Osteocyte (in vitro differentiated cells): Measurements from ENCODE around the gene FNDC3B. TPM values are rescaled to one million over a fixed set of nuclear protein-coding genes. Genes with fewer than 3 reads are reported as not detected.

Experiments used
- DNase-seq: peaks from one replicate; pipeline ENCODE4 v3.0.0; 2021; ENCODE audit warnings: mixed read lengths; ENCODE audit not compliant: unreplicated experiment; ENCODE audit errors: extremely low spot score
- H3K27ac Mint-ChIP-seq: one replicate; pipeline ENCODE4 v1.8.0; 2021; ENCODE audit warnings: mild to moderate bottlenecking, mixed read lengths; ENCODE audit not compliant: unreplicated experiment
- H3K27me3 Mint-ChIP-seq: one replicate; pipeline ENCODE4 v1.8.0; 2021; ENCODE audit warnings: mixed read lengths; ENCODE audit not compliant: unreplicated experiment
- H3K36me3 Mint-ChIP-seq: one replicate; pipeline ENCODE4 v1.8.0; 2021; ENCODE audit warnings: mixed read lengths; ENCODE audit not compliant: unreplicated experiment
- H3K4me1 Mint-ChIP-seq: one replicate; pipeline ENCODE4 v1.8.0; 2021; ENCODE audit warnings: mixed read lengths; ENCODE audit not compliant: unreplicated experiment
- H3K4me3 Mint-ChIP-seq: one replicate; pipeline ENCODE4 v1.8.0; 2021; ENCODE audit warnings: mild to moderate bottlenecking, moderate library complexity, mixed read lengths; ENCODE audit not compliant: unreplicated experiment
- H3K9me3 Mint-ChIP-seq: one replicate; pipeline ENCODE4 v1.8.0; 2021; ENCODE audit warnings: mixed read lengths; ENCODE audit not compliant: unreplicated experiment
- total RNA-seq: library from RNA; stranded (reverse); gene quantifications from 2 replicates; pipeline ENCODE4 v1.2.1, GENCODE V29; 2021
- TF ChIP-seq, protein P1 (sequence below): fragments of 200-600 bp; sonication (generic); IDR thresholded peaks from 2 replicates; pipeline ENCODE4 v1.5.0; 2021; ENCODE audit warnings: antibody characterized with exemption, mild to moderate bottlenecking, moderate library complexity

FNDC3B gene
- total RNA-seq, 1 donor from 2014 or later: 240 TPM

DNA sequence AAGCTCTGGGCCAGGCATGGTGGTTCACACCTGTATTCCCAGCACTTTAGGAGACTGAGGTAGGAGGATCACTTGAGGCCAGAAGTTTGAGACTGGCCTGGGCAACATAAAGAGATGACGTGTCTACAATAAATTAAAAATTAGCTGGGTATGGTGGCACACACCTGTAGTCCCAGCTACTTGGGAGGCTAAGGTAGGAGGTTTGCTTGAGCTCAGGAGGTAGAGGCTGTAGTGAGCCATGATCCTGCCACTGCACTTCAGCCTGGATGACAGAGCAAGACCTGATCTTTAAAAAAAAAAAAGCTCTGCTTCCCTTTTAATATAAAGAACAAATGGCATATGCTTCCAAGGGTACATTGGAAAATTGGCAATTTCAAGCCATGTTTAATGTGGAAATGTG, 46.7 kb downstream of the FNDC3B start:
- no peaks in the 10 kb centered on the region for H3K9me3 Mint-ChIP-seq
- peak overlapping the region; percentile 81 for H3K27ac Mint-ChIP-seq
- no peak for DNase-seq
- H3K4me3 Mint-ChIP-seq: no peak overlapping the region
- TF ChIP-seq, protein P1, sequence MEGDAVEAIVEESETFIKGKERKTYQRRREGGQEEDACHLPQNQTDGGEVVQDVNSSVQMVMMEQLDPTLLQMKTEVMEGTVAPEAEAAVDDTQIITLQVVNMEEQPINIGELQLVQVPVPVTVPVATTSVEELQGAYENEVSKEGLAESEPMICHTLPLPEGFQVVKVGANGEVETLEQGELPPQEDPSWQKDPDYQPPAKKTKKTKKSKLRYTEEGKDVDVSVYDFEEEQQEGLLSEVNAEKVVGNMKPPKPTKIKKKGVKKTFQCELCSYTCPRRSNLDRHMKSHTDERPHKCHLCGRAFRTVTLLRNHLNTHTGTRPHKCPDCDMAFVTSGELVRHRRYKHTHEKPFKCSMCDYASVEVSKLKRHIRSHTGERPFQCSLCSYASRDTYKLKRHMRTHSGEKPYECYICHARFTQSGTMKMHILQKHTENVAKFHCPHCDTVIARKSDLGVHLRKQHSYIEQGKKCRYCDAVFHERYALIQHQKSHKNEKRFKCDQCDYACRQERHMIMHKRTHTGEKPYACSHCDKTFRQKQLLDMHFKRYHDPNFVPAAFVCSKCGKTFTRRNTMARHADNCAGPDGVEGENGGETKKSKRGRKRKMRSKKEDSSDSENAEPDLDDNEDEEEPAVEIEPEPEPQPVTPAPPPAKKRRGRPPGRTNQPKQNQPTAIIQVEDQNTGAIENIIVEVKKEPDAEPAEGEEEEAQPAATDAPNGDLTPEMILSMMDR: no peak
- no peaks in the 10 kb centered on the region for H3K27me3 Mint-ChIP-seq
- H3K4me1 Mint-ChIP-seq: peaks cover 86% of the 10 kb centered on the region
- peaks cover 25% of the 10 kb centered on the region for H3K36me3 Mint-ChIP-seq

DNA sequence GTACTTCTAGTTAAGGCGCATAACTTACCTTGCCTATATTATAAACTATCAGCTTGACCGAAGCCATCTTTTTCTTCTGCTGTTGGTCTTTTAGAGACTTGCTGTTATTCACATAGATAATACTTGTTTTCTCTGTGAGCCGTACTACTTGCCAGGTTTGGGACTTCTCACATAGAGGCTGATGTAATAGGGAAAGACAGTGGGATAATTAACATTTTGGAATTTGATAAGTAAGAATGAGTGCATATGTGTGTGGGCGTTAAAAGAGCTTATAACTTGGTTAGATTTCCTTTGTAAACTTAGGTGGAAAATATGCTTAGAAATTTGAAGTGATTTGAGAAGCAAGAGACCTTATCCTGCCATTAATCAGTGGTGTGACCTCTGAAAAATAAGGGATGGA, 47.8 kb downstream of the FNDC3B start:
- H3K27ac Mint-ChIP-seq: peak overlapping the region; percentile 81
- H3K9me3 Mint-ChIP-seq: no peaks in the 10 kb centered on the region
- H3K4me3 Mint-ChIP-seq: peak overlapping the region; percentile 15
- H3K4me1 Mint-ChIP-seq: peaks cover 85% of the 10 kb centered on the region
- no peaks in the 10 kb centered on the region for H3K27me3 Mint-ChIP-seq
- peaks cover 25% of the 10 kb centered on the region for H3K36me3 Mint-ChIP-seq
- TF ChIP-seq, protein P1: no peak
- DNase-seq: no peak

DNA sequence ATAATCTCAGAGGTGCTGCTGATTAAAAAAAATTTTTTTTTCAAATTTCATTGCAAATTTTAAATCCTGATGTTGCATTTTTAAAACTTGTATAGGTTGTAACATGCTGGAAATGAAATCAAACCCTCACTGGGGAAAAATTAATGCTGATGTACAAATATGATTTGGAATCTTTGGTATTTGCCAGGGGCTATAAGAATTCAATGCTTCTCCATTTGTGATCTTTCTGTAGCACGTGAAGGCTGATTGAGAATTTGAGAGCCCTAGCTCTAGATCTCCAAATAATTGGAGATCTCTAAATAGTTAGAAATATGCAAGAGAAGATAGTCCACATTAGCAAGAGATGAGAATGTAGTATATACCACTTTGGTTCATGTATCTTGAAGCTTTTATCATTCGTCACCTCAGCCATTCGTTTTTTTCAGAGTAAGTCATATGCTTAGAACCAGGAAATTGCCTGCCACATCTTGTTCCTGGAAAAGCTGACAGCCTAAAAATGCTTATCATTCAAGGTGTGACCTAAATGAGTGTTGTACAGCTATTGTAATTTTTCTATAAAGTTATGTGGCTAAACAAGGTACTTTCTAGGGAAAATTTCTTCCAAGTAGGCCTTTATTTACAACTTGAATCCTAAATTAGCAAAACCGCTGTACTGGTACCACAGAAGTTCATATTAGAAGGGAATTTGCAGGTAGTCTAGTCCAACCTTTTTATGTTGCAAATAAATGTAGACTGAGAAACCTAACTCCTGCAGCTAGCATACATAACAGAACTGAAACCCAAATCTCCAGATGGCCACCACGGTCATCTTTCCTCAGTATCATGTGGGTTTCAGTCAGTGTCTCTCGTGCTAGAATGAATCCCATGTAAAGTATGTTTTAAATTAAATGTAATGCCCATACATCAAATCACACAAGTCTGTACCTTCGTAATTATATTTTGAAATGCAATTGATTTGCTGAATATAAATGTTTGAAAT, 48.5 kb downstream of the FNDC3B start:
- Mint-ChIP-seq H3K9me3 (no peaks in the 10 kb centered on the region), H3K4me1 (peaks cover 84% of the 10 kb centered on the region), H3K4me3 (no peak overlapping the region), H3K36me3 (peaks cover 26% of the 10 kb centered on the region), H3K27me3 (no peaks in the 10 kb centered on the region), H3K27ac (peak overlapping the region; percentile 81)
- no peak for DNase-seq
- TF ChIP-seq, protein P1: no peak

DNA sequence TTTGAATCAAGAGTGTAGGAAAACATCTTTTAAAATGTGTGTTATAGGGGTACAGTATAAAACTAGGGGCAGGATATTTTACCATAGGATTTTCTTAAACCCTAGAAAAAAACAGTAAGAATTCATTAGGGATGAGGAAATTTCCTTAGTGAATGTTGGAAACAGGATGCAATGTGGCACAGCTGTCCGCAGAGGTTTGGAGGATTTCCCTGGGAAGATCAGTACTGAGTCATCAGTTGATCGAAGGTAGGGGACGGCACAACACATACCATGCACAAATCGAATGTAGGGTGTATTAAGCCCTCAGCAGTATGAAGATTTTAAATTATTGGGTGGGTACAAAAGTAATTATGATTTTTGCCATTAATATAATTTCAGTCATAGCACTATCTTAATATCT, 49.9 kb downstream of the FNDC3B start:
- Mint-ChIP-seq H3K27ac (no peak overlapping the region), H3K36me3 (peaks cover 19% of the 10 kb centered on the region), H3K9me3 (no peaks in the 10 kb centered on the region), H3K4me1 (peaks cover 73% of the 10 kb centered on the region), H3K27me3 (no peaks in the 10 kb centered on the region), H3K4me3 (no peak overlapping the region)
- TF ChIP-seq, protein P1: no peak
- DNase-seq: no peak

DNA sequence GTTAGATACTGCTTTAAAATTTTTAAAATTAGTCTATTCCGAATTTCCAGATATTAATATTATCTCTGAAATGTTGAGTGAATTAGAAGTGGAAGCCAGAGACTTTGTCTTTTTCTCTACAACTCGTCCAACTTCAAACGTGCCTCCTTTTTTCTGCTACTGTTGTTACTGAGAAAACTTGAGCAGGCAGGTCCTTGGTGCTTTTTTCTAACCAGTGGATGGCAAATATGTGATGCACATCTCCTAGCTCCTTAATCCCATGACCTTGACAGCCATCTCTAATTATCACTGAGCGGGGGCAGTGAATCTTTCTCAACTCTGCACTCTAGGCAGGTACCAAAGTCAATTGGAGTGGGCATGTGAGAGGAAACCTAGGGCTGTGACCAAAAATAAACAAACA, 50.7 kb downstream of the FNDC3B start:
- H3K4me3 Mint-ChIP-seq: no peak overlapping the region
- H3K4me1 Mint-ChIP-seq: peaks cover 71% of the 10 kb centered on the region
- DNase-seq: no peak
- peak overlapping the region; percentile 11 for H3K27ac Mint-ChIP-seq
- no peaks in the 10 kb centered on the region for H3K27me3 Mint-ChIP-seq
- TF ChIP-seq, protein P1: no peak
- peaks cover 18% of the 10 kb centered on the region for H3K36me3 Mint-ChIP-seq
- no peaks in the 10 kb centered on the region for H3K9me3 Mint-ChIP-seq
